Measurements from ENCODE around the gene NHERF2.

NHERF2 gene

DNA sequence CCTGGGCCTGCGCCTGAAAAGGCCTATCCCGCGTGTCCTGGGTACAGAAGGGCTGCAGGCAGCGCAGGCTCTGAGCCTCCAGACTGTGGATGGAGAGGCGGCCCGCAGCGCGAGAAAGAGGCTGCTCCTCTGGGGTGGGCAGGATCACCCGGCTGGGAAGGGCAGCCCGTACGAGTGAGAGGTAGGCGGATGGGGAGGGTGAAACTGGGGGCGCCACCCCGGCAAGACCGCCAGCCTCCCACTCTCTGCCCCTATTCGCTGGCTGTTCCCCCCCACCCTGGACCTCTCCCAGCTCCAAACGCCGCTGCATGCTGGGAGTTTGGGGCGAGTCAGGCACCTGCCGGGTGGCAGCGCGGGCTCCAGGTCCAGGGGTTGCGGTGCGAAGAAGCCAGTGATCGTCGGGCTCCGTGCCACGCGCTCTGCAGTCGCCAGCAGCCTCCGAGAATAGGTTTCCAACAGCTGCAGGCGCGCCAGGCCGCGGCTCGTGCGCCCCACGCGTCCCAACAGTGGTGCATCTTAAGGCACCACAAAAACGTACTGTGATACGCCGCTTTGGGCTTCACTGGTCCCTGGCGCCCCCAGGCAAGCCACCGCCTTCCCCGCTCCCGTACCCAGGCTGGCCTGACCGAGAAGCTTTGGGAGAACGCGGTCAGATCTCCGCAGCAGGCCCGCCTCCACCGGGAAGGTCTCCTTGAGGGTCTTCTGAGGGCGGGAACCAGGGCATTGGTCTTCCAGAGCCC is 46.5 kb upstream of the NHERF2 start:
- no peak for TF ChIP-seq CEBPB (IDR thresholded peaks at IDR 0.05)
- no peak for TF ChIP-seq TCF12 (IDR thresholded peaks at IDR 0.05; ENCODE audit: low read depth)
- TF ChIP-seq TAF1 (IDR thresholded peaks at IDR 0.05; ENCODE audit: low read depth), result no peak
- no peak for TF ChIP-seq TEAD4 (IDR thresholded peaks at IDR 0.05)
- TF ChIP-seq, protein P1, sequence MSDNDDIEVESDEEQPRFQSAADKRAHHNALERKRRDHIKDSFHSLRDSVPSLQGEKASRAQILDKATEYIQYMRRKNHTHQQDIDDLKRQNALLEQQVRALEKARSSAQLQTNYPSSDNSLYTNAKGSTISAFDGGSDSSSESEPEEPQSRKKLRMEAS (IDR thresholded peaks at IDR 0.05), result no peak
- TF ChIP-seq, protein P2, sequence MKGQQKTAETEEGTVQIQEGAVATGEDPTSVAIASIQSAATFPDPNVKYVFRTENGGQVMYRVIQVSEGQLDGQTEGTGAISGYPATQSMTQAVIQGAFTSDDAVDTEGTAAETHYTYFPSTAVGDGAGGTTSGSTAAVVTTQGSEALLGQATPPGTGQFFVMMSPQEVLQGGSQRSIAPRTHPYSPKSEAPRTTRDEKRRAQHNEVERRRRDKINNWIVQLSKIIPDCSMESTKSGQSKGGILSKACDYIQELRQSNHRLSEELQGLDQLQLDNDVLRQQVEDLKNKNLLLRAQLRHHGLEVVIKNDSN (IDR thresholded peaks at IDR 0.05), result no peak
- TF ChIP-seq EGR1 (IDR thresholded peaks at IDR 0.05), result no peak
- no peak for TF ChIP-seq EP300 (IDR thresholded peaks at IDR 0.05; ENCODE audit: borderline replicate concordance)
- TF ChIP-seq ZBTB7A (IDR thresholded peaks at IDR 0.05; ENCODE audit: low read depth), result no peak
- TF ChIP-seq, protein P3, sequence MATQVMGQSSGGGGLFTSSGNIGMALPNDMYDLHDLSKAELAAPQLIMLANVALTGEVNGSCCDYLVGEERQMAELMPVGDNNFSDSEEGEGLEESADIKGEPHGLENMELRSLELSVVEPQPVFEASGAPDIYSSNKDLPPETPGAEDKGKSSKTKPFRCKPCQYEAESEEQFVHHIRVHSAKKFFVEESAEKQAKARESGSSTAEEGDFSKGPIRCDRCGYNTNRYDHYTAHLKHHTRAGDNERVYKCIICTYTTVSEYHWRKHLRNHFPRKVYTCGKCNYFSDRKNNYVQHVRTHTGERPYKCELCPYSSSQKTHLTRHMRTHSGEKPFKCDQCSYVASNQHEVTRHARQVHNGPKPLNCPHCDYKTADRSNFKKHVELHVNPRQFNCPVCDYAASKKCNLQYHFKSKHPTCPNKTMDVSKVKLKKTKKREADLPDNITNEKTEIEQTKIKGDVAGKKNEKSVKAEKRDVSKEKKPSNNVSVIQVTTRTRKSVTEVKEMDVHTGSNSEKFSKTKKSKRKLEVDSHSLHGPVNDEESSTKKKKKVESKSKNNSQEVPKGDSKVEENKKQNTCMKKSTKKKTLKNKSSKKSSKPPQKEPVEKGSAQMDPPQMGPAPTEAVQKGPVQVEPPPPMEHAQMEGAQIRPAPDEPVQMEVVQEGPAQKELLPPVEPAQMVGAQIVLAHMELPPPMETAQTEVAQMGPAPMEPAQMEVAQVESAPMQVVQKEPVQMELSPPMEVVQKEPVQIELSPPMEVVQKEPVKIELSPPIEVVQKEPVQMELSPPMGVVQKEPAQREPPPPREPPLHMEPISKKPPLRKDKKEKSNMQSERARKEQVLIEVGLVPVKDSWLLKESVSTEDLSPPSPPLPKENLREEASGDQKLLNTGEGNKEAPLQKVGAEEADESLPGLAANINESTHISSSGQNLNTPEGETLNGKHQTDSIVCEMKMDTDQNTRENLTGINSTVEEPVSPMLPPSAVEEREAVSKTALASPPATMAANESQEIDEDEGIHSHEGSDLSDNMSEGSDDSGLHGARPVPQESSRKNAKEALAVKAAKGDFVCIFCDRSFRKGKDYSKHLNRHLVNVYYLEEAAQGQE (IDR thresholded peaks at IDR 0.05; ENCODE audit: low read depth), result no peak
- no peak for TF ChIP-seq NFIC (IDR thresholded peaks at IDR 0.05)
- no peak for TF ChIP-seq YY1 (IDR thresholded peaks at IDR 0.05; ENCODE audit: low read depth)
- TF ChIP-seq RAD21 (IDR thresholded peaks at IDR 0.05; ENCODE audit: low read depth), result no peak
- TF ChIP-seq CREB1 (IDR thresholded peaks at IDR 0.05; ENCODE audit: low read depth), result no peak
- TF ChIP-seq FOXM1 (IDR thresholded peaks at IDR 0.05; ENCODE audit: borderline replicate concordance, low read depth), result no peak

DNA sequence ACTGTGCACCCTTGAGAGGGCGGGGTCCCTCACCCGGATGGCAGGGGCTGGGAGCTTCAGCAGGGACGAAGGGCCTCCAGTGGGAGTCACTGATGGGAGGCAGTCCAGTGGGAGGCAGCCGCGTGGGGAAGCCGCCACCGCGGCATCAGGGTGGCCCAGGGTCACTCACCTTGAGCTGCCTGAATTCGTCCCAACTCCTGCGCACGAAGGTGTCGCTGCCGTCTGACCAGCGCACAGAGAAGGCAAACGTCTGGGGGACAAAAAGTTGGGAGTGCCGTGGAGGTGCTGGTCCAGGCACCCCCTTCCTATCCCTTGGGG is 46.0 kb upstream of the NHERF2 start:
- no peak for TF ChIP-seq EP300 (IDR thresholded peaks at IDR 0.05; ENCODE audit: borderline replicate concordance)
- TF ChIP-seq CREB1 (IDR thresholded peaks at IDR 0.05; ENCODE audit: low read depth), result no peak

DNA sequence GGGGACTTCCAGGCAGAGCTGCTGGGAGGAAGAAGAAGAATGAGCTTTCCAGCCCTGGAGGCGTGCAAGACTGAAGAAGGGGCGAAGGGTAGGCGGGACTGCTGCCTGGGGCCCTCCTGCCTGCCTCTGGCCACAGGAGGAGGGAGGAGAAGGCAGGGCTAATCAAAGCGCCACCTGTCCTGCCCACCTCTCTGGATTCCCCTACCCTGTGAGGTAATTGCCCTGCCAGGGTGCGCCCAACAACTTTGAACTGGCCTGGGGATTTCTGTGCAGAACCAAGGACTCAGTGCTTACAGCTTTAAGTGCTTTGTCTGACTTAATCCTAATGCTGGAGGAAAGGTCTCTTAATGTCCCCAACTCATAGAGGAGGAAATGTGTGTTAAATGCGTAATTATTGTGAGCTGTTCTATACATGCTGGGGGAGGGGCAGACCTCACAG is 45.3 kb upstream of the NHERF2 start, which contains the start of gene NOXO1:
Gene NOXO1, minus strand, starts transcription at position 72 of the 439 bp plus-strand sequence. CDS start 290 bp downstream, outside the sequence.
- TF ChIP-seq ZBTB7A (IDR thresholded peaks at IDR 0.05; ENCODE audit: low read depth) (no peak), CEBPB (IDR thresholded peaks at IDR 0.05) (no peak), YY1 (IDR thresholded peaks at IDR 0.05; ENCODE audit: low read depth) (no peak), EP300 (IDR thresholded peaks at IDR 0.05; ENCODE audit: borderline replicate concordance) (no peak), NFIC (IDR thresholded peaks at IDR 0.05) (no peak), TAF1 (IDR thresholded peaks at IDR 0.05; ENCODE audit: low read depth) (no peak), FOXM1 (IDR thresholded peaks at IDR 0.05; ENCODE audit: borderline replicate concordance, low read depth) (no peak)
- TF ChIP-seq, protein P2 (IDR thresholded peaks at IDR 0.05), result no peak
- TF ChIP-seq, protein P3 (IDR thresholded peaks at IDR 0.05; ENCODE audit: low read depth), result no peak

DNA sequence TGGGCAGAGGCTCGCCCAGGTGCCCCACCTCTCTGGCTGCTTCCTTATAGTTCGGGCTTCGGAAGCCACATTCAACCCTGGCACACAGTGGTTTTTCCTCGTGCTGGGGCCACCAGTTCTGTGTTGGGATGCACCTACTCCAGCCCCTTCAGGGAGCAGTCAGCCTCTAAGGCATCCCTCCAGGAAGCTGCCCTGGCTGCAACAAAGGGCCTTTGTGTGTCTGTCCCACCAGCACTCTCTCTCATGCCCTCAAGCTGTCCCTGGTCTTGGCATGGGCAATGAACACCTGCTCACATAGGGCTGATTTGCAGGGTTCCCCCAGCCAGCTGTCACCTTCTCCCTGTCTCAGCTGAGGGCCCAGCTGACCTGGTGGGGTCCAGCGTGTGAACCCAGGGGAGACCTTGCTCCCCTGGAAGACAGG is 44.7 kb upstream of the NHERF2 start:
- TF ChIP-seq YY1 (IDR thresholded peaks at IDR 0.05; ENCODE audit: low read depth) (no peak), FOXM1 (IDR thresholded peaks at IDR 0.05; ENCODE audit: borderline replicate concordance, low read depth) (no peak), ZBTB7A (IDR thresholded peaks at IDR 0.05; ENCODE audit: low read depth) (no peak)
- TF ChIP-seq, protein P1 (IDR thresholded peaks at IDR 0.05), result no peak

DNA sequence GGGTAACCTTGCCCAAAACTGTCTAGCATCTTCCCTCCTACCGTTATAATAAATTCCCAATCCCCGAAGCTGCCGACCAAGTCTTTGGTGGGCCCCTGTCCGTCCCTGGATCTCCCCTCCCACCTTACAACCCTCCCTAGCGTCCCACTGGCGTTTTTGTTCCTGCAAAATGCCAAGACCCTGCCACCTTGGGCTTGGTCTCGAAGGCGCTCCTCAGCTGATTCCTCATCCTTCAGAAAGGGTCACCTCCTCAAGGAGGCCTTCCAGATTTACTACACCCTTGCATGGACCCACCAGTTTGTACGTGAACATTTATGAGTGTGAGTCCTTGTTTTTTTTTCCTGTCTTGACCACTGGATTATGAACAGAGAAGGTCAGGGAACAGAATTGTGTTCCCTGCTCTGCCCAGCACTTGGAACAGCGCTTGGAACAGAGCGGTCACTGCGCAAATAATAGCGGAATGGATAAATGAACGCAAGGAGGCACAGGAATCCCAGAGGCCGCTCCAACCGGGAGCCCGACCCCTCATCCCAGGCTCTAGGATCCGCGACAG is 43.6 kb upstream of the NHERF2 start:
- no peak for TF ChIP-seq CEBPB (IDR thresholded peaks at IDR 0.05)
- no peak for TF ChIP-seq TAF1 (IDR thresholded peaks at IDR 0.05; ENCODE audit: low read depth)
- TF ChIP-seq, protein P2 (IDR thresholded peaks at IDR 0.05), result no peak
- TF ChIP-seq FOXM1 (IDR thresholded peaks at IDR 0.05; ENCODE audit: borderline replicate concordance, low read depth), result no peak
- TF ChIP-seq TEAD4 (IDR thresholded peaks at IDR 0.05), result no peak
- TF ChIP-seq, protein P3 (IDR thresholded peaks at IDR 0.05; ENCODE audit: low read depth), result no peak
- no peak for TF ChIP-seq NFIC (IDR thresholded peaks at IDR 0.05)
- no peak for TF ChIP-seq TCF12 (IDR thresholded peaks at IDR 0.05; ENCODE audit: low read depth)
- no peak for TF ChIP-seq EP300 (IDR thresholded peaks at IDR 0.05; ENCODE audit: borderline replicate concordance)
- TF ChIP-seq, protein P1 (IDR thresholded peaks at IDR 0.05), result no peak
- TF ChIP-seq CREB1 (IDR thresholded peaks at IDR 0.05; ENCODE audit: low read depth), result no peak
- no peak for TF ChIP-seq EGR1 (IDR thresholded peaks at IDR 0.05)
- no peak for TF ChIP-seq YY1 (IDR thresholded peaks at IDR 0.05; ENCODE audit: low read depth)
- no peak for TF ChIP-seq RAD21 (IDR thresholded peaks at IDR 0.05; ENCODE audit: low read depth)
- TF ChIP-seq ZBTB7A (IDR thresholded peaks at IDR 0.05; ENCODE audit: low read depth), result no peak

Measured in Ishikawa (cell line).